GM12878 (cell line): ENCODE measurements around the gene PARN.

Source experiments
- BRCA1 ChIP-seq: IDR thresholded peaks from 2 replicates; pipeline ENCODE4 v1.6.1; 2011; ENCODE audit warnings: low read depth, low read length, improper control_type of control experiment
- CTCF ChIP-seq, 3 experiments: IDR thresholded peaks in 2 of 3; conservative IDR thresholded peaks in 1 of 3; 2 replicates each; pipeline ENCODE4 v1.5.1; 2011; ENCODE audit warnings: low read depth in 3 of 3, low read length in 3 of 3, mild to moderate bottlenecking in 3 of 3, control low read depth in 2 of 3, moderate library complexity in 2 of 3, inconsistent platforms in 1 of 3, mixed read lengths in 1 of 3; ENCODE audit not compliant: control insufficient read depth in 2 of 3, insufficient read depth in 1 of 3; ENCODE audit errors: extremely low read depth in 1 of 3
- EZH2 ChIP-seq: IDR thresholded peaks from 2 replicates; pipeline ENCODE4 v1.6.1; 2012; ENCODE audit warnings: low read depth, mild to moderate bottlenecking, control low read depth, inconsistent platforms, low read length, borderline replicate concordance; ENCODE audit not compliant: control insufficient read depth
- PAX5 ChIP-seq: IDR thresholded peaks from 2 replicates; pipeline ENCODE4 v1.6.1; 2011; ENCODE audit warnings: low read depth, low read length, borderline replicate concordance
- POLR2AphosphoS5 ChIP-seq: IDR thresholded peaks from 2 replicates; pipeline ENCODE4 v1.6.1; 2011; ENCODE audit warnings: mild to moderate bottlenecking, low read length, inconsistent platforms
- RAD21 ChIP-seq: IDR thresholded peaks from 2 replicates; pipeline ENCODE4 v1.6.1; 2011; ENCODE audit warnings: mild to moderate bottlenecking, low read depth, low read length, moderate library complexity; ENCODE audit not compliant: insufficient read depth
- RFX5 ChIP-seq: IDR thresholded peaks from 2 replicates; pipeline ENCODE4 v1.6.1; 2011; ENCODE audit warnings: low read depth, low read length, improper control_type of control experiment
- SMAD1 ChIP-seq: fragments of 450-650 bp; IDR thresholded peaks from 2 replicates; pipeline ENCODE4 v1.6.1; 2018; ENCODE audit warnings: mild to moderate bottlenecking, low read depth; ENCODE audit not compliant: partially characterized antibody
- STAT3 ChIP-seq: IDR thresholded peaks from 2 replicates; pipeline ENCODE4 v1.6.1; 2011; ENCODE audit warnings: low read depth, low read length, improper control_type of control experiment
- YY1 ChIP-seq: IDR thresholded peaks from 2 replicates; pipeline ENCODE4 v1.6.1; 2011; ENCODE audit warnings: low read depth, mild to moderate bottlenecking, low read length
- ZNF274 ChIP-seq: IDR thresholded peaks from one replicate; pipeline ENCODE4 v1.8.0; 2011; ENCODE audit not compliant: insufficient read length, insufficient read depth

DNA sequence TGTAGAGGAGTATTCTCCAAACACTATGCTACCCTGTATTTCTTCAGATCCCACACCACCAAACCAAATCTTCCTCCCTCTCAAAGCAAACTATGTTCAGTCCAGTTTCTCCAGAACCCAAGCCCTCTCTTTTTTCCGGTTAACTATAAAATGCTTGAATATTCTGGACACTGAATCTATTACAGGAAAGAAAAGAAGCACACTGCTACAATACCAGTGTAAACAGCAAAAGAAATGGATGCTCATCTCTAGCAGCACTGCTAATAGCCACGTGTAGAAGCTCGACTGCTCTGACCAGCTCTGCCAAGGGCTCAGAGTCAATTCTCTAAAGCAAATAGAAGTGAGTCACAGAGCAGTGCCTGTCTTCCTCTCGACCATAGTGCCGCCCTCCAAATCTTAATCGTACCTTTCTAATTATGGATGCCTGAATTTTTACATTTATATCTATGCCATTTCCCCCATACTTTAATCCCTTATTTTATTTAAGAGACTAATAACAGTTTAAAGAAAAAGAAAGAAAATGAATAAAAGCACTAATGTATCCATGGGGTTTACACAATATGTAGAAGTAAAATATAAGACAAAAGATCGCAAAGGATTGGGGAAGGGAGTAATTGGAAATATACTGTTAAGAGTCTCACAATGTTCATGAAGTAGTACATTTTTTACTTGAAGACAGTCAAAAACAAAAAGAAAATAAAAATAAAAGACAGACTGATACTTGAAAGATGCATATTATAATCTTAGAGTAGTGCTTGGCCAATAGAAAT, 154.5 kb downstream of the PARN start:
- no peak for TF ChIP-seq YY1
- no peak for TF ChIP-seq CTCF (IDR thresholded peaks at IDR 0.05 in 2 of 3, conservative IDR thresholded peaks at IDR 0.05 in 1 of 3; ENCODE audit: control insufficient read depth in 2 of 3, extremely low read depth in 1 of 3, insufficient read depth in 1 of 3, low read depth in 3 of 3, low read length in 3 of 3)
- no peak for TF ChIP-seq RFX5
- no peak for TF ChIP-seq RAD21
- no peak for TF ChIP-seq STAT3
- TF ChIP-seq EZH2 = no peak
- no peak for TF ChIP-seq SMAD1
- TF ChIP-seq PAX5 = no peak
- no peak for TF ChIP-seq BRCA1
- no peak for TF ChIP-seq POLR2AphosphoS5
- TF ChIP-seq ZNF274 = no peak
